HG03039 (cell line): ENCODE data around the gene ADGRV1.

ENCODE experiments used
- ATAC-seq: cut with Tn5 transposase; IDR thresholded peaks from one replicate; pipeline ENCODE4 v1.9.1; 2021; ENCODE audit warnings: mild to moderate bottlenecking, moderate library complexity; ENCODE audit not compliant: unreplicated experiment

The ADGRV1 gene

GRCh38 chr5:91123291-91123690, 564.7 kb downstream of the ADGRV1 start:
- no peak for ATAC-seq

- ATAC-seq, result no peak
Observed at GRCh38 chr5:91123901-91124300, 565.3 kb downstream of the ADGRV1 start.

GRCh38 chr5:91125916-91126315, 567.3 kb downstream of the ADGRV1 start:
- no peak for ATAC-seq

- ATAC-seq, result no peak
Observed at GRCh38 chr5:91126448-91126847, 567.9 kb downstream of the ADGRV1 start.

GRCh38 chr5:91126888-91127287, 568.3 kb downstream of the ADGRV1 start:
- ATAC-seq, result no peak

- no peak for ATAC-seq
Observed at GRCh38 chr5:91127456-91128081, 569.0 kb downstream of the ADGRV1 start.

- ATAC-seq, result no peak
Observed at GRCh38 chr5:91128604-91129003, 570.0 kb downstream of the ADGRV1 start.

- no peak for ATAC-seq
Observed at GRCh38 chr5:91129748-91130147, 571.2 kb downstream of the ADGRV1 start.

- ATAC-seq, result no peak
Observed at GRCh38 chr5:91130759-91131158, 572.2 kb downstream of the ADGRV1 start.

- peak; percentile 64 for ATAC-seq
Observed at GRCh38 chr5:91132550-91132949, 574.0 kb downstream of the ADGRV1 start.

- ATAC-seq, result no peak
Observed at GRCh38 chr5:91133183-91133582, 574.6 kb downstream of the ADGRV1 start.

GRCh38 chr5:91135475-91136248, 577.1 kb downstream of the ADGRV1 start:
- no peak for ATAC-seq

GRCh38 chr5:91136271-91136670, 577.7 kb downstream of the ADGRV1 start:
- ATAC-seq, result no peak

- no peak for ATAC-seq
Observed at GRCh38 chr5:91137647-91138046, 579.0 kb downstream of the ADGRV1 start.

- no peak for ATAC-seq
Observed at GRCh38 chr5:91139572-91140200, 581.1 kb downstream of the ADGRV1 start.

- ATAC-seq, result no peak
Observed at GRCh38 chr5:91140657-91141056, 582.1 kb downstream of the ADGRV1 start.

- ATAC-seq, result no peak
Observed at GRCh38 chr5:91141642-91142041, 583.0 kb downstream of the ADGRV1 start.

GRCh38 chr5:91142386-91142785, 583.8 kb downstream of the ADGRV1 start:
- no peak for ATAC-seq

- ATAC-seq, result no peak
Observed at GRCh38 chr5:91142819-91143218, 584.2 kb downstream of the ADGRV1 start.

GRCh38 chr5:91143840-91144239, 585.2 kb downstream of the ADGRV1 start:
- ATAC-seq, result no peak

- no peak for ATAC-seq
Observed at GRCh38 chr5:91144491-91145332, 586.1 kb downstream of the ADGRV1 start.
